CD14-positive monocyte (primary cell): ENCODE results near the gene ME3. TPM values are rescaled to one million over a fixed set of nuclear protein-coding genes. Genes with fewer than 3 reads are reported as not detected.

ENCODE experiments used
- DNase-seq, 3 donors: peaks; one replicate each; pipeline ENCODE4 v3.0.0-alpha.2; 2011 to 2022
- H2AFZ ChIP-seq: 2 replicates; pipeline ENCODE4 v1.6.0; 2012; ENCODE audit warnings: mild to moderate bottlenecking, low read depth, low read length, inconsistent platforms; ENCODE audit not compliant: insufficient read depth, poor library complexity, severe bottlenecking
- H3K27ac ChIP-seq, 2 donors: 1 replicate in 1 of 2; 2 replicates in 1 of 2; pipeline ENCODE4 v1.5.1; 2012 to 2013; ENCODE audit warnings: low read length in 2 of 2, control low read depth in 1 of 2, inconsistent platforms in 1 of 2, low read depth in 1 of 2, mild to moderate bottlenecking in 1 of 2
- H3K27me3 ChIP-seq, 2 donors: one replicate each; pipeline versions ENCODE4 v1.6.0 to v1.6.1; 2011 to 2013; ENCODE audit warnings: low read length in 2 of 2; ENCODE audit not compliant: control insufficient read depth in 2 of 2, insufficient read depth in 2 of 2
- H3K36me3 ChIP-seq, 2 donors: replicated peaks in 1 of 2; 1 replicate in 1 of 2; 2 replicates in 1 of 2; pipeline versions ENCODE4 v1.5.1 to v1.6.1; 2012 to 2013; ENCODE audit warnings: low read length in 2 of 2, control low read depth in 1 of 2, inconsistent platforms in 1 of 2, mild to moderate bottlenecking in 1 of 2; ENCODE audit not compliant: insufficient read depth in 2 of 2, control insufficient read depth in 1 of 2
- H3K4me1 ChIP-seq, 2 donors: 1 replicate in 1 of 2; 2 replicates in 1 of 2; pipeline versions ENCODE4 v1.5.1 to v1.6.1; 2012 to 2013; ENCODE audit warnings: low read length in 2 of 2, control low read depth in 1 of 2, inconsistent platforms in 1 of 2, mild to moderate bottlenecking in 1 of 2, moderate library complexity in 1 of 2; ENCODE audit not compliant: insufficient read depth in 2 of 2, control insufficient read depth in 1 of 2
- H3K4me2 ChIP-seq: replicated peaks from 2 replicates; pipeline ENCODE3; 2012; ENCODE audit warnings: low read length, moderate library complexity, mild to moderate bottlenecking; ENCODE audit not compliant: poor library complexity, severe bottlenecking; ENCODE audit errors: extremely low read depth
- H3K4me3 ChIP-seq, 3 experiments: fragments of 200-600 bp in 1 of 3; sonication (generic) in 1 of 3; replicated peaks in 1 of 3; 1 replicate in 2 of 3; 2 replicates in 1 of 3; pipeline ENCODE4 v1.5.1; 2011 to 2013; ENCODE audit warnings: low read length in 3 of 3, mild to moderate bottlenecking in 3 of 3, control low read depth in 2 of 3, low read depth in 2 of 3, inconsistent platforms in 1 of 3, moderate library complexity in 1 of 3
- H3K79me2 ChIP-seq: 2 replicates; pipeline ENCODE4 v1.6.0; 2012; ENCODE audit warnings: mild to moderate bottlenecking, control low read depth, inconsistent platforms, low read length, moderate library complexity; ENCODE audit not compliant: insufficient read depth
- H3K9ac ChIP-seq: 2 replicates; pipeline ENCODE4 v1.6.0; 2017; ENCODE audit warnings: low read length, mild to moderate bottlenecking; ENCODE audit not compliant: insufficient read depth, poor library complexity, severe bottlenecking
- H3K9me3 ChIP-seq, 2 donors: replicated peaks in 1 of 2; 1 replicate in 1 of 2; 2 replicates in 1 of 2; pipeline versions ENCODE4 v1.5.1 to v1.6.1; 2012 to 2013; ENCODE audit warnings: low read length in 2 of 2, control low read depth in 1 of 2; ENCODE audit not compliant: control insufficient read depth in 1 of 2, insufficient read depth in 1 of 2
- H4K20me1 ChIP-seq: 2 replicates; pipeline ENCODE4 v1.6.0; 2012; ENCODE audit warnings: mild to moderate bottlenecking, low read length, control low read depth, moderate library complexity; ENCODE audit not compliant: insufficient read depth
- H3K27ac Mint-ChIP-seq, 7 donors: one replicate each; pipeline ENCODE4 v1.8.0; 2020; ENCODE audit warnings: mild to moderate bottlenecking in 7 of 7, mixed read lengths in 7 of 7, moderate library complexity in 6 of 7, inconsistent platforms in 2 of 7
- H3K27me3 Mint-ChIP-seq, 3 donors: one replicate each; pipeline ENCODE4 v1.8.0; 2021 to 2022; ENCODE audit warnings: low read depth in 3 of 3, mild to moderate bottlenecking in 3 of 3, mixed read lengths in 3 of 3, moderate library complexity in 3 of 3, inconsistent platforms in 1 of 3
- H3K36me3 Mint-ChIP-seq, 2 donors: one replicate each; pipeline ENCODE4 v1.8.0; 2020; ENCODE audit warnings: mixed read lengths in 2 of 2, inconsistent platforms in 1 of 2, mild to moderate bottlenecking in 1 of 2
- H3K4me1 Mint-ChIP-seq: one replicate; pipeline ENCODE4 v1.8.0; 2020; ENCODE audit warnings: mild to moderate bottlenecking, mixed read lengths
- H3K4me3 Mint-ChIP-seq, 2 donors: one replicate each; pipeline ENCODE4 v1.8.0; 2020; ENCODE audit warnings: mild to moderate bottlenecking in 2 of 2, mixed read lengths in 2 of 2, moderate library complexity in 1 of 2
- H3K9me3 Mint-ChIP-seq, 7 donors: one replicate each; pipeline ENCODE4 v1.8.0; 2020 to 2022; ENCODE audit warnings: mixed read lengths in 7 of 7, mild to moderate bottlenecking in 6 of 7, moderate library complexity in 6 of 7, inconsistent platforms in 2 of 7
- CTCF ChIP-seq: fragments of 200-600 bp; IDR thresholded peaks from one replicate; pipeline ENCODE4 v1.8.0; 2022; ENCODE audit warnings: antibody characterized with exemption, mild to moderate bottlenecking
- WGBS: methylation state at CpG from one replicate; pipeline ENCODE4 v1.1.5; 2013; ENCODE audit warnings: missing lambda C conversion rate; ENCODE audit not compliant: insufficient coverage; 5-methylcytosine and 5-hydroxymethylcytosine counted together
- intact Hi-C, 2 donors: fragments of 100-400 bp; cut with micrococcal nuclease; formaldehyde crosslinking; loops; one replicate each; pipeline versions ENCODE4 v1.15.0 to v1.15.1; 2023
- polyA plus RNA-seq, 3 donors: library from polyadenylated mRNA; depleted of rRNA in 1 of 3; unstranded in 2 of 3; stranded (reverse) in 1 of 3; fragments of 300-500 nt in 2 of 3; fragments of >200 nt in 1 of 3; fragmentation: Illumina TruSeq in 2 of 3; gene quantifications; 1 replicate in 2 of 3; 2 replicates in 1 of 3; pipeline ENCODE4 v1.2.3, GENCODE V29; 2012 to 2021

Gene ME3
- polyA plus RNA-seq, 3 donors = 0.31 to 3.0 (median 0.42) TPM

- Mint-ChIP-seq H3K4me1 (no peaks in the 10 kb centered on the region), H3K4me3 (no peak overlapping the region), H3K27ac (no peak overlapping the region), H3K9me3 (peaks cover 3 to 31% (median 13%) of the 10 kb centered on the region in 7 donors), H3K27me3 (peaks cover 0 to 2% (median 0%) of the 10 kb centered on the region in 3 donors), H3K36me3 (no peaks in the 10 kb centered on the region)
- no peak for DNase-seq
- Histone ChIP-seq H3K4me3 (no peak overlapping the region), H3K79me2 (no peaks in the 10 kb centered on the region), H2AFZ (no peak overlapping the region), H3K27me3 (no peaks in the 10 kb centered on the region), H3K9ac (no peak overlapping the region), H3K4me1 (no peaks in the 10 kb centered on the region), H3K27ac (no peak overlapping the region), H4K20me1 (no peaks in the 10 kb centered on the region), H3K9me3 (peaks cover 2 to 5% of the 10 kb centered on the region in 2 donors), H3K4me2 (no peak overlapping the region), H3K36me3 (no peaks in the 10 kb centered on the region)
- intact Hi-C loops = no loop called here
- WGBS = 14% methylated on average over 1 of the region's 3 CpGs
- no peak for TF ChIP-seq CTCF
Measured at GRCh38 chr11:86717817-86718501, 45.5 kb upstream of the ME3 start.

DNA sequence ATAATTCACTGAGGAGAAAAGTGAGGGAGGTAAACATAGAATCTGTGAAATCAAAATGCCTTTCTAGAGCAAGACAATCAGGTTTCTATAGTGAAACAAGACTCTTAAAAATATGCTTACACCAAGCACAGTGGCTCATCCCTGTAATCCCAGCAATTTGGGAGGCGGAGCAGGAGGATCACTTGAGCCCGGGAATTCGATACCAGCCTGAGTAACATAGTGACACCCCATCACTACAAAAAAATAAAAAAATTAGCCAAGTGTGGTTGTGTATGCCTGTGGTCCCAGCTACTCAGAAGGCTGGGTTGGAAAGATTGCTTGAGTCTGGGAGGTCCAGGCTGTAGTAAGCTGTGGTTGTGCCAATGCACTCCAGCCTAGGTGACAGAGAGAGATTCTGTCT is 43.2 kb upstream of the ME3 start:
- no peak for TF ChIP-seq CTCF
- Histone ChIP-seq H3K27me3 (no peaks in the 10 kb centered on the region), H3K27ac (no peak overlapping the region), H3K36me3 (no peaks in the 10 kb centered on the region), H3K4me2 (no peak overlapping the region), H3K79me2 (no peaks in the 10 kb centered on the region), H3K4me3 (no peak overlapping the region), H3K9me3 (no peaks in the 10 kb centered on the region), H3K9ac (no peak overlapping the region), H4K20me1 (no peaks in the 10 kb centered on the region), H3K4me1 (no peaks in the 10 kb centered on the region), H2AFZ (no peak overlapping the region)
- intact Hi-C loops = no loop called here
- H3K4me1 Mint-ChIP-seq = no peaks in the 10 kb centered on the region
- peaks cover 0 to 18% (median 2%) of the 10 kb centered on the region in 7 donors for H3K9me3 Mint-ChIP-seq
- no peak for DNase-seq
- no peaks in the 10 kb centered on the region for H3K36me3 Mint-ChIP-seq
- no peak overlapping the region for H3K27ac Mint-ChIP-seq
- H3K27me3 Mint-ChIP-seq = peaks cover 0 to 2% (median 0%) of the 10 kb centered on the region in 3 donors
- no peak overlapping the region for H3K4me3 Mint-ChIP-seq
- no CpG with 5 or more reads among the region's 3 CpGs for WGBS
